Measurements from ENCODE around the gene ZDHHC14.

ZDHHC14 gene

DNA sequence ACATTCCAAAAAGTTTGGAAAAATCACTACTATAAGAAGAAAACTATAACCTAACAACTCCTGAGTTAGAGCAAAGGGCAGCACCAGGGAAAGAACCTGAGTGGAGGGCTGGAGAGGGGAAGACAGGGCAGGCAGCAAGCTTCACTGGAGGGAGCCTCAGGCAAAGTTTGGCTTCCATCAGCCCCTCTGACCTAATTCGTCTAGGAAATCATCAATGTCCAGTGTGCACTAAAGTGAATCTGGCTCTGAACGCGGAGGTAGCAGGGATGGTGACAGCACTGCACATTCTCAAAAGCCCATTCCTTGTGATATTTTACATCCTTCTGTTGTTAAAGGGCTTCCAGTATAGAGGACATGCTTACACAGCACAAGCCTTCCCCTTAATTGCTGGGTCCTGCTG lies 87.1 kb downstream of the ZDHHC14 start:
- DNase-seq = no peak

DNA sequence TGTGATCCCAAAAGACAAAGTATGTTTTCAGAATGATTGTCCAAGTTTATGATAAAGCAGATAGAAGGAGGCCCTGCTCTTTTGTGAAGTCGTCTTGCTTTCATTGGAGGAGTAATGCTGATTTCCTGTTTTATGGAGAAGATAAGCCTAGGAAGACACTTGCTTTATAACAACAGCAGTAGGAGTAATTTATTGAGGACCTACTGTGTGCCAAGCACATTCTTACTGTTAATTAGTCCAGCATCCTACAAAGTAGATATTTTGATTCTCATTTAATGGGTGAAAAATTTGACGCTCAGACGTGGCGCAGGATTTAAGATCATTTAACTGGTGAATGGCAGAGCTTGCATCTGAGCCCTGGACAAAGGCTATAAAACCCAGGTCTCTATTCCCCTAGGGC lies 87.6 kb downstream of the ZDHHC14 start:
- no peak for DNase-seq

GRCh38 chr6:157469378-157469777 lies 88.4 kb downstream of the ZDHHC14 start:
- DNase-seq = no peak

DNA sequence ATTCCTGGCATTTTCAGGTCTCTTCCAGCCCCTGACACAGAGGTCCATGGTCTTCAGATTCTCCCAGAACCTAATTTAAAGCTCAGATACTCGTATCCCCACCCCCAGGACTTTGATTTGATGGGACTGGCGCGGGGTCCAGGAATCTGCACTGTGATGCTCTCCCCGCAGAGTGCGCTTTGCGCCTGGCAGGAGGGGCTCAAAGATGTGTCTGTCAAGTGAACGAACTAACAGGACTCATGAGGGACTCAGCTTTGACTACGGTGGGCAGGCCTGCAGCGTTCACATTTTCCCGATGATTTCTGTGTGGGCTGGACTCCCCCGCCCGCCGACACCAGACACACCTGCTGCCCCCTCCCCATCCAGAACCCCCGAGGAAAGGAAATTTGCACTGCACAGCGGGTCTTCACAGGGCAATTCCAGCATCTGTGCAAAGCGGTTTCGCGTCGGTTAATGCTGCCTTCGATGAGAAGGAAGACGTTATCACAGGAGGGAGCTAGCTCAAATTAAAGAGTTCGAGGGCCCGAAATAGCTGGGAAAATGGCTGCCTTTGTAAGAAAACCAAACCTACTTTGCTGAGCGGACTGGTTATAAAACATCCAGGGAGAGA lies 90.2 kb downstream of the ZDHHC14 start:
- no peak for DNase-seq

GRCh38 chr6:157471895-157472686 lies 91.1 kb downstream of the ZDHHC14 start:
- DNase-seq = no peak

- DNase-seq = no peak
Measured at GRCh38 chr6:157476797-157477196, 95.8 kb downstream of the ZDHHC14 start.

- no peak for DNase-seq
Measured at GRCh38 chr6:157478926-157479325, 97.9 kb downstream of the ZDHHC14 start.

GRCh38 chr6:157479464-157480303 lies 98.7 kb downstream of the ZDHHC14 start:
- DNase-seq = no peak

GRCh38 chr6:157481189-157481864 lies 100.3 kb downstream of the ZDHHC14 start:
- DNase-seq = no peak

GRCh38 chr6:157481865-157482249 lies 100.9 kb downstream of the ZDHHC14 start:
- DNase-seq = no peak

- no peak for DNase-seq
Measured at GRCh38 chr6:157483770-157484169, 102.8 kb downstream of the ZDHHC14 start.

DNA sequence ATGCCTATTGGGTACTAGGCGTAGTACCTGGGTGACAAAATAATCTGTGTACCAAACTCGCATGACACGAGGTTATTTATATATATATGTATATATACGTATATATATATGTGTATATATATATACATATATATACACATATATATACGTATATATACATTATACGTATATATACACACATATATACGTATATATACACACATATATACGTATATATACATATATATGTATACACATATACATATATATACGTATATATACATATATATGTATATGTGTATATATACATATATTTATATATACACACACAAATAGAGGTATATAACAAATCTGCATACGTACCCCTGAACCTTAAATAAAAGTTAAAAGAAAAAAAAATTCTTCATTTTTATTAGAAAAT lies 103.2 kb downstream of the ZDHHC14 start:
- no peak for DNase-seq

DNA sequence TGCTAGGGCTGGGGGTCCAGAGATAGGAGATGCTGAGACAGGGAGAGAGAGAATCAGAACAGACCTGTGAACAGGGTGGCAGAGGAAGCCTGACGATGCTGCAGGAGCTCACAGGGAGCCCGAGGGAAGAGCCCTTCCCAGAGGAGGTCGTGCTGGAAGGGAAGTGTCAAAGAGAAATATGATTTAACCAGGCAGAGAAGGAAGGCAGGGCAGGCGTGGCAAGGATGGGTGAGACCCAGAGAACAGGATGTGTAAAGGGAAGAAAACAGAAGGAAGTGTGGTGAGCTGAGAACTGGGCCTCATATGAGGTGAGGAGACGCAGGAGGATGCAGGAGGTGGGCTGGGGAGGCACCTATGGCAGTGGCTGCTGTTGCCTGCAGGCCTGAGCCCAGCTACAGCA lies 105.6 kb downstream of the ZDHHC14 start:
- DNase-seq = peak in 1 of 2 donors; percentile 16

DNA sequence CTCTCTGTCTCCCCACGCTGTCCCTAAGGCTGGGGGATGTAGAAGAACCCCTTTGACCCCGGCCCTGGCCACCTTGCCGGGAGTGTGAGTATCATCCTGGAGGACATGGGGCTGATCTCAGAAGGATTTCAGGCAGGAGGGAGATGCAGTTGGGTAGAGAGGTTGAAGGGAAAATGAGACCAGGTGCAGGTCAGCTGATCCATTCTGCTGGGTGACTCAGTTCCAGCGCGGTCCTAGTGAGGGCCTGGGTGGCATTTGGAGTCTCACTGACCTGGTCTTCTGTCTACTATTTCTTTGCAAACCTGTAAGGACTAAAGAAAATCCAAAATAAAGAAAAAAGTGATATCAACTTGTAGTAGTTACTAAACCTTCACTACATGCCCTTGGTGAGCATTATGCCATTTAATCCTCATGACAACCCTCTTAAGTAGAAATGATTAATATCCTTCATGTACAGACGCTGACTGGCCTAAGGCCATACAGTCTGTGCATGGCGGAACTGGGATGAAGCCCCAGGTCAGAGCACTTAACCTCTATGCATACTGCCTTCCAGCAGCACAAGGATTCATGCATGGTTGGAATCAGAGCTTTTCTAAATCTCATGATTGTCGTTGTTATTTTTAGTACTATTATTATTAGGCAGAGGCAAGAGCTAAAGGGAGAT lies 106.3 kb downstream of the ZDHHC14 start:
- DNase-seq = no peak

DNA sequence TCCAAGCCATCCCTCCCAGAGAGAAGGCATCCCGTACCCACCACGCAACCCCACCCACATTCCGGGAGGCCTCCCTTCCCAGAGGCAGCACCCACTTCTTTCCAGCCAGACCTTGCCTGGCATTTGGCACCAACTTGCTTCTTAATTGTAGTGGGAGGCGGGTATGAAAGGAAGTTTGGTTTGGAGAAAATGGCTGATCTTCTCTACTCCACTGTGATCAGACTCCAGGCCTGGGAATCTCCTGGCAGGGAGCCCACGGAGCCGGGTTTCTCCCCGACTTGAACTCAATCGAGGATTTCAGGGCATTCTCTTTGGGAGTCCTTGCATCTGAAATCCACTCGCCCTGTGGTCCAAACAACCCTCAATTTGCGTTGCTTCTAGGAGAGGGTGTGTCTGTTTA lies 107.1 kb downstream of the ZDHHC14 start:
- DNase-seq = no peak

- no peak for DNase-seq
Measured at GRCh38 chr6:157488716-157489118, 107.7 kb downstream of the ZDHHC14 start.

DNA sequence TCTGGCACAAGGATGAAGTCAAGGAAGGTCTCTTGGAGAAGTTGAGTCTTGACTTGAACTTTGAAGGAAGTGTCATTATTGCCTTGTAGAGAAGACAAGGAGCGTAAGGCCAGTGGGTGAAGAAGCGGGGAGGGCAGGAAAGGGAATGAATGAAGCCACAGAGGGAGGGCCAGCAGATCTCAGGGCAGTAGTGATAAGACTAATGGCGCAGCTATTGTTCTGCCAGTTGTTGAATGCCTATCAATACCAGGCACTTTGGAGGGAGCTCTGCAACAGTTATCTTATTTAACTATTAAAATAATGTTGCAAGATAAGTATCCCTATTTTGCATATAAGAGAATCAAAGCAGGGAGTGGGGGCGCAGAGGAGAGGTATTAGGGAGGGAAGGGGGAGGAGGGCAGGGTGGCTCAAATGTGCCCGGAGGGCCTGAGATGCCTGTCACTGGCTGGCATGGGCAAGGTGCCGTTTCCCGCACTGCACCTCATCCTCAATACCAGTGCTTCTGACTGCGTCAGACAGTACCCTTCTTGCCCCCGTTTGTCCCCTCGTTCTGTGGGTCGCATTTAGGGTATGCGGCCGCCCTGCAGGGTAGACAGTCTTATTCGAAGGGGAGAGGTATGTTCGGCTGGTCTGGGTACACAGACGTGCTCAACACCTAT lies 109.8 kb downstream of the ZDHHC14 start:
- no peak for DNase-seq

DNA sequence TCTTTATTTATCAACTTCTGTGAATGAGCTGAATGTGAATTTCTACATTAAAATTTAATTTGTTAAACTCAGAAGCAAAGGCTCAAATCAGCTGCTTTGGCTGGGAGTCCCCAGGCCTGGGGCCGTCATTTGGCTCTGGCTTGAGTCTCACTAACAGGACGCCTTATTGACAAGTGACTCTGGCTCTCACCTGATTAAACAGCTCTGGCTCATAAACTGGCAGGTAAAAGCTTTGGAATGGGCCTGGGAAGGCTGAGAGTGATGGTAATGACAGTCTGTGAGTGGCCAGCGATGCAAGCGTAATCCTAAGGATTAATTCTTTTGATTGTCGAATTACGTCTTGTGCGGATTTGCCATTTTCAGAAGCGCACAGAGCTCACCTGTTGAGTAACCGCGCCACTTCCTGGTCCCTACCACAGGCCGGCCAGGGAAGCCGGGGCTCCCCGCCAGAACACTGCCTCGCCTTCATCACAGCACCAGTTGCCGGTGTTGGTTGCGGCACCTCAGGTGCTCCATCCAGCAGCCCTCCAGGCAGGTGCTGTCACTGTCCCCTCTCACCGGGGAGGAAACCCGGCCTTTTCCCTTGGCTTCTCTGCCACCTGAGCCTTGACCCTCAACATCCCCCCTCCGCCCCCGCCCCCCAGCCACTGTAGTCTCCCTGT lies 110.7 kb downstream of the ZDHHC14 start:
- DNase-seq = no peak

- DNase-seq = no peak
Measured at GRCh38 chr6:157492249-157492648, 111.3 kb downstream of the ZDHHC14 start.

DNA sequence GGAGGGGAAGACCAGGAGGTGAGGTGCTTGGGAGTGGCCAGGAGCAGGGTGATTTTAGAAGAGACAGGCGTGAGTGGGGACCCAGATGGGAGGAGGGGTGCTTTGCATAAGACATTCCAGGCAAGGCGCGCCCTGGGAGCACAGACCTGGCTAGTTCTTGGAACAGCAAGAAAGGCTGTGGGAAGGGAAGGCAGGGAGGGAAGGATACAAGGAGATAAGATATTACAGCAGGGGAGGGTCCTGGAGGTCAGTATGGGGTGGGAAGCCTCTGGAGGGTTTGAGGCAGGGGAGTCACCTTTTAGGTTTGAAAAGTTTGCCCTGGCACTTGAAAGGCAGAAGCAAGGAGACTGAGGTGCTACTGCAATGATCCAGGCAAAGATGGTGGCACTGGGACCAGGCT lies 111.8 kb downstream of the ZDHHC14 start:
- DNase-seq = no peak

DNA sequence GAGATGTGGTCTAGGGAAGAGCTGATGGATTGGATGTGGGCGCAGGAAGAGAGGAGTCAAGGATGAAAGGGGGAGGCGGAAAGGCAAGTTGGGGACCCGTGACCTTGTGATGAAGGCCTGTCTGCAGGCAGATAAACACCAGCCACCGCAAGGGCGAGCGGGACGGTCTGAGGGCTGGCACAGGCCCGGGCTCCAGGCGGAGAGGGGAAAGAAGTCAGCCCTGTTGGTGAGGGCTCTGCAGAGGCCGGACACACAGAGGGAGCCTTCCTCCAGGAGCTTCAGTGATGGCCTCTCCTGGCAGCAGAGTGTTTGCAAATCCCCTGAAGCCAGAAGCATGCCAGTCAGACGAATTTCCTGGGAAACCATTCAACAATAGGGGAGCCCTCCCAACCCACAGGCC lies 112.2 kb downstream of the ZDHHC14 start:
- no peak for DNase-seq

- DNase-seq = no peak
Measured at GRCh38 chr6:157493576-157493975, 112.6 kb downstream of the ZDHHC14 start.
